ENCODE results near the gene HEXB.

HEXB gene

GRCh38 chr5:74643111-74643562 lies 41.9 kb upstream of the HEXB start:
- Histone ChIP-seq H3K4me1 (peaks cover 0 to 36% (median 14%) of the 10 kb centered on the region in 4 donors), H3K9me3 (no peaks in the 10 kb centered on the region), H3K27ac (no peak overlapping the region), H3K27me3 (no peaks in the 10 kb centered on the region), H3K4me3 (no peak overlapping the region), H3K36me3 (no peaks in the 10 kb centered on the region)
- DNase-seq, result no peak
- no peak for TF ChIP-seq CTCF (IDR thresholded peaks at IDR 0.05)
- intact Hi-C loops (cut with DNase I; ENCODE audit: low total_unique reads), result loop anchor here (10.0 kb wide), 1 partner anchor 608 kb away; no protein-coding TSS in a partner anchor

GRCh38 chr5:74647096-74647495 lies 37.9 kb upstream of the HEXB start:
- Histone ChIP-seq H3K4me3 (no peak overlapping the region), H3K27me3 (no peaks in the 10 kb centered on the region), H3K36me3 (no peaks in the 10 kb centered on the region), H3K27ac (no peak overlapping the region), H3K4me1 (peaks cover 0 to 13% (median 3%) of the 10 kb centered on the region in 4 donors), H3K9me3 (no peaks in the 10 kb centered on the region)
- intact Hi-C loops (cut with DNase I; ENCODE audit: low total_unique reads), result loop anchor here (2.0 to 10.0 kb wide), 2 partner anchors 612 to 744 kb away; no protein-coding TSS in a partner anchor
- no peak for TF ChIP-seq CTCF (IDR thresholded peaks at IDR 0.05)
- DNase-seq, result no peak

- Histone ChIP-seq H3K4me1 (peaks cover 0 to 9% (median 3%) of the 10 kb centered on the region in 4 donors), H3K9me3 (no peaks in the 10 kb centered on the region), H3K27ac (no peak overlapping the region), H3K36me3 (no peaks in the 10 kb centered on the region), H3K27me3 (no peaks in the 10 kb centered on the region), H3K4me3 (no peak overlapping the region)
- no peak for DNase-seq
- intact Hi-C loops (cut with DNase I; ENCODE audit: low total_unique reads), result loop anchor here (10.0 kb wide), 1 partner anchor 614 kb away; no protein-coding TSS in a partner anchor
- TF ChIP-seq CTCF (IDR thresholded peaks at IDR 0.05), result peak; percentile 65 to 75
Observed at GRCh38 chr5:74648835-74649293, 36.2 kb upstream of the HEXB start.

GRCh38 chr5:74649421-74649973 lies 35.5 kb upstream of the HEXB start:
- DNase-seq, result no peak
- Histone ChIP-seq H3K4me1 (peaks cover 0 to 9% (median 3%) of the 10 kb centered on the region in 4 donors), H3K27me3 (no peaks in the 10 kb centered on the region), H3K36me3 (no peaks in the 10 kb centered on the region), H3K9me3 (no peaks in the 10 kb centered on the region), H3K4me3 (no peak overlapping the region), H3K27ac (no peak overlapping the region)
- TF ChIP-seq CTCF (IDR thresholded peaks at IDR 0.05), result no peak
- intact Hi-C loops (cut with DNase I; ENCODE audit: low total_unique reads), result loop anchor here (10.0 kb wide), 1 partner anchor 615 kb away; no protein-coding TSS in a partner anchor

- no peak for TF ChIP-seq CTCF (IDR thresholded peaks at IDR 0.05)
- peaks cover 0 to 9% (median 3%) of the 10 kb centered on the region in 4 donors for H3K4me1 ChIP-seq
- intact Hi-C loops (cut with DNase I; ENCODE audit: low total_unique reads), result no loop called here
- H3K4me3 ChIP-seq, result no peak overlapping the region
- H3K9me3 ChIP-seq, result no peaks in the 10 kb centered on the region
- no peaks in the 10 kb centered on the region for H3K36me3 ChIP-seq
- H3K27ac ChIP-seq, result no peak overlapping the region
- no peaks in the 10 kb centered on the region for H3K27me3 ChIP-seq
- DNase-seq, result no peak
Observed at GRCh38 chr5:74651710-74652109, 33.3 kb upstream of the HEXB start.
